Measurements from ENCODE around the gene MAP1LC3B2.

DNA sequence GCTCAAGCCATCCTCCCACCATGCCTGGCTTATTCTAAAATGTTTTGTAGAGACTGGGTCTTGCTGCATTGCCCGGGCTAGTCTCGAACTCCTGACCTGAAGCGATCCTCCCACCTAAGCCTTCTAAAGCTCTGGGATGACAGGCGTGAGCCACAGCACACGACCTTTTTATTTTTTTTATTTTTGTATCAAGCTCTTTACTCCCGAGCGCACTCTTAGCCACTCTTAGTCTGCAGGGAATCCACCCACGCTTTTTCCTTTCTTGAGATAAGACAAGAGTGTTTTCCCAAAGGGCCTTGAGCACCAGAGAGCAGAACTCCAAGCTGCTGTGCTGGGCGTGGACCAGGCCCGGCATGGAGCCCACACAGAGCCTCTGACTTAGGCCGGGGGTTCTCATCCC lies 23.4 kb downstream of the MAP1LC3B2 start:
- TF ChIP-seq, protein P1, sequence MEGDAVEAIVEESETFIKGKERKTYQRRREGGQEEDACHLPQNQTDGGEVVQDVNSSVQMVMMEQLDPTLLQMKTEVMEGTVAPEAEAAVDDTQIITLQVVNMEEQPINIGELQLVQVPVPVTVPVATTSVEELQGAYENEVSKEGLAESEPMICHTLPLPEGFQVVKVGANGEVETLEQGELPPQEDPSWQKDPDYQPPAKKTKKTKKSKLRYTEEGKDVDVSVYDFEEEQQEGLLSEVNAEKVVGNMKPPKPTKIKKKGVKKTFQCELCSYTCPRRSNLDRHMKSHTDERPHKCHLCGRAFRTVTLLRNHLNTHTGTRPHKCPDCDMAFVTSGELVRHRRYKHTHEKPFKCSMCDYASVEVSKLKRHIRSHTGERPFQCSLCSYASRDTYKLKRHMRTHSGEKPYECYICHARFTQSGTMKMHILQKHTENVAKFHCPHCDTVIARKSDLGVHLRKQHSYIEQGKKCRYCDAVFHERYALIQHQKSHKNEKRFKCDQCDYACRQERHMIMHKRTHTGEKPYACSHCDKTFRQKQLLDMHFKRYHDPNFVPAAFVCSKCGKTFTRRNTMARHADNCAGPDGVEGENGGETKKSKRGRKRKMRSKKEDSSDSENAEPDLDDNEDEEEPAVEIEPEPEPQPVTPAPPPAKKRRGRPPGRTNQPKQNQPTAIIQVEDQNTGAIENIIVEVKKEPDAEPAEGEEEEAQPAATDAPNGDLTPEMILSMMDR (conservative IDR thresholded peaks at IDR 0.05; ENCODE audit: low read length): no peak
- TF ChIP-seq EZH2phosphoT487 (IDR thresholded peaks at IDR 0.05; ENCODE audit: borderline replicate concordance): no peak

Data from Loucy (cell line).